Vagina (tissue), 2 donors: ENCODE data around the gene RBKS.

Source experiments
- CTCF ChIP-seq, 3 experiments: fragments of 450-650 bp in 2 of 3; fragments of 200-600 bp in 1 of 3; sonication (generic) in 1 of 3; IDR thresholded peaks; one replicate each; pipeline ENCODE4 v1.5.1; 2017 to 2019; ENCODE audit warnings: antibody characterized with exemption in 3 of 3, mild to moderate bottlenecking in 2 of 3, moderate library complexity in 2 of 3
- POLR2A ChIP-seq, 2 donors: fragments of 450-650 bp; IDR thresholded peaks; one replicate each; pipeline ENCODE4 v1.6.1; 2017; ENCODE audit warnings: antibody characterized with exemption in 2 of 2, mild to moderate bottlenecking in 2 of 2, moderate library complexity in 2 of 2
- POLR2AphosphoS5 ChIP-seq, 2 donors: sonication (generic); formaldehyde crosslinking; IDR thresholded peaks; one replicate each; pipeline ENCODE4 v1.9.0; 2017; ENCODE audit warnings: antibody characterized with exemption in 2 of 2, mild to moderate bottlenecking in 2 of 2, low read depth in 1 of 2; ENCODE audit not compliant: insufficient read depth in 1 of 2

GRCh38 chr2:27922842-27923241, 32.7 kb upstream of the RBKS start:
- TF ChIP-seq CTCF (IDR thresholded peaks at IDR 0.05), result no peak
- no peak for TF ChIP-seq POLR2A (IDR thresholded peaks at IDR 0.05)
- TF ChIP-seq POLR2AphosphoS5 (IDR thresholded peaks at IDR 0.05; ENCODE audit: insufficient read depth in 1 of 2, low read depth in 1 of 2), result no peak
